ENCODE measurements around the gene DDT. TPM values are rescaled to one million over a fixed set of nuclear protein-coding genes. Genes with fewer than 3 reads are reported as not detected.

The DDT gene
- total and polyA plus RNA-seq, 10 of the 15 experiments (the other 5 are each of a cell fraction or from before 2014, with no cell fraction given) = 25.1 to 408 (median 202) TPM

DNA sequence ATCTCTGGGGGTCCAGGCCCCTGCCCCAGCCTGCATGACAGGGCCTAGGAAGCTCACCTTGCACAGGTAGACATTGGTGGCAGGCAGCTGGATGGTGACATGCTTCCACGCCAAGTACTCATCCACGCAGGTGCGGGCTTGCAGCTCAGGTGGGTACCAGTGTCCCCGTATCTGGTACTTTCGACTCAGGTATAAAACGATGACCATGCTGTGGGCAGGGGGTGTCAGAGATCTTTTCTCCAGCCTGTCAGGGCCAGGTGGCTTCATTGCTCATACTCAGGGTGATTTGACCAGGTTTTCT, 32.6 kb upstream of the DDT start (continued):
- TF ChIP-seq, protein P1, sequence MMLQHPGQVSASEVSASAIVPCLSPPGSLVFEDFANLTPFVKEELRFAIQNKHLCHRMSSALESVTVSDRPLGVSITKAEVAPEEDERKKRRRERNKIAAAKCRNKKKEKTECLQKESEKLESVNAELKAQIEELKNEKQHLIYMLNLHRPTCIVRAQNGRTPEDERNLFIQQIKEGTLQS (IDR thresholded peaks at IDR 0.05; ENCODE audit: borderline replicate concordance, extremely low read depth, low read depth, low read length) = no peak
- TF ChIP-seq, protein P2, sequence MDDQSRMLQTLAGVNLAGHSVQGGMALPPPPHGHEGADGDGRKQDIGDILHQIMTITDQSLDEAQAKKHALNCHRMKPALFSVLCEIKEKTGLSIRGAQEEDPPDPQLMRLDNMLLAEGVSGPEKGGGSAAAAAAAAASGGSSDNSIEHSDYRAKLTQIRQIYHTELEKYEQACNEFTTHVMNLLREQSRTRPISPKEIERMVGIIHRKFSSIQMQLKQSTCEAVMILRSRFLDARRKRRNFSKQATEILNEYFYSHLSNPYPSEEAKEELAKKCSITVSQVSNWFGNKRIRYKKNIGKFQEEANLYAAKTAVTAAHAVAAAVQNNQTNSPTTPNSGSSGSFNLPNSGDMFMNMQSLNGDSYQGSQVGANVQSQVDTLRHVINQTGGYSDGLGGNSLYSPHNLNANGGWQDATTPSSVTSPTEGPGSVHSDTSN (IDR thresholded peaks at IDR 0.05; ENCODE audit: insufficient replicate concordance, low read depth, low read length) = no peak
- TF ChIP-seq, protein P3, sequence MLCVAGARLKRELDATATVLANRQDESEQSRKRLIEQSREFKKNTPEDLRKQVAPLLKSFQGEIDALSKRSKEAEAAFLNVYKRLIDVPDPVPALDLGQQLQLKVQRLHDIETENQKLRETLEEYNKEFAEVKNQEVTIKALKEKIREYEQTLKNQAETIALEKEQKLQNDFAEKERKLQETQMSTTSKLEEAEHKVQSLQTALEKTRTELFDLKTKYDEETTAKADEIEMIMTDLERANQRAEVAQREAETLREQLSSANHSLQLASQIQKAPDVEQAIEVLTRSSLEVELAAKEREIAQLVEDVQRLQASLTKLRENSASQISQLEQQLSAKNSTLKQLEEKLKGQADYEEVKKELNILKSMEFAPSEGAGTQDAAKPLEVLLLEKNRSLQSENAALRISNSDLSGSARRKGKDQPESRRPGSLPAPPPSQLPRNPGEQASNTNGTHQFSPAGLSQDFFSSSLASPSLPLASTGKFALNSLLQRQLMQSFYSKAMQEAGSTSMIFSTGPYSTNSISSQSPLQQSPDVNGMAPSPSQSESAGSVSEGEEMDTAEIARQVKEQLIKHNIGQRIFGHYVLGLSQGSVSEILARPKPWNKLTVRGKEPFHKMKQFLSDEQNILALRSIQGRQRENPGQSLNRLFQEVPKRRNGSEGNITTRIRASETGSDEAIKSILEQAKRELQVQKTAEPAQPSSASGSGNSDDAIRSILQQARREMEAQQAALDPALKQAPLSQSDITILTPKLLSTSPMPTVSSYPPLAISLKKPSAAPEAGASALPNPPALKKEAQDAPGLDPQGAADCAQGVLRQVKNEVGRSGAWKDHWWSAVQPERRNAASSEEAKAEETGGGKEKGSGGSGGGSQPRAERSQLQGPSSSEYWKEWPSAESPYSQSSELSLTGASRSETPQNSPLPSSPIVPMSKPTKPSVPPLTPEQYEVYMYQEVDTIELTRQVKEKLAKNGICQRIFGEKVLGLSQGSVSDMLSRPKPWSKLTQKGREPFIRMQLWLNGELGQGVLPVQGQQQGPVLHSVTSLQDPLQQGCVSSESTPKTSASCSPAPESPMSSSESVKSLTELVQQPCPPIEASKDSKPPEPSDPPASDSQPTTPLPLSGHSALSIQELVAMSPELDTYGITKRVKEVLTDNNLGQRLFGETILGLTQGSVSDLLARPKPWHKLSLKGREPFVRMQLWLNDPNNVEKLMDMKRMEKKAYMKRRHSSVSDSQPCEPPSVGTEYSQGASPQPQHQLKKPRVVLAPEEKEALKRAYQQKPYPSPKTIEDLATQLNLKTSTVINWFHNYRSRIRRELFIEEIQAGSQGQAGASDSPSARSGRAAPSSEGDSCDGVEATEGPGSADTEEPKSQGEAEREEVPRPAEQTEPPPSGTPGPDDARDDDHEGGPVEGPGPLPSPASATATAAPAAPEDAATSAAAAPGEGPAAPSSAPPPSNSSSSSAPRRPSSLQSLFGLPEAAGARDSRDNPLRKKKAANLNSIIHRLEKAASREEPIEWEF (IDR thresholded peaks at IDR 0.05; ENCODE audit: insufficient replicate concordance, low read depth, low read length) = no peak
- TF ChIP-seq, protein P4, sequence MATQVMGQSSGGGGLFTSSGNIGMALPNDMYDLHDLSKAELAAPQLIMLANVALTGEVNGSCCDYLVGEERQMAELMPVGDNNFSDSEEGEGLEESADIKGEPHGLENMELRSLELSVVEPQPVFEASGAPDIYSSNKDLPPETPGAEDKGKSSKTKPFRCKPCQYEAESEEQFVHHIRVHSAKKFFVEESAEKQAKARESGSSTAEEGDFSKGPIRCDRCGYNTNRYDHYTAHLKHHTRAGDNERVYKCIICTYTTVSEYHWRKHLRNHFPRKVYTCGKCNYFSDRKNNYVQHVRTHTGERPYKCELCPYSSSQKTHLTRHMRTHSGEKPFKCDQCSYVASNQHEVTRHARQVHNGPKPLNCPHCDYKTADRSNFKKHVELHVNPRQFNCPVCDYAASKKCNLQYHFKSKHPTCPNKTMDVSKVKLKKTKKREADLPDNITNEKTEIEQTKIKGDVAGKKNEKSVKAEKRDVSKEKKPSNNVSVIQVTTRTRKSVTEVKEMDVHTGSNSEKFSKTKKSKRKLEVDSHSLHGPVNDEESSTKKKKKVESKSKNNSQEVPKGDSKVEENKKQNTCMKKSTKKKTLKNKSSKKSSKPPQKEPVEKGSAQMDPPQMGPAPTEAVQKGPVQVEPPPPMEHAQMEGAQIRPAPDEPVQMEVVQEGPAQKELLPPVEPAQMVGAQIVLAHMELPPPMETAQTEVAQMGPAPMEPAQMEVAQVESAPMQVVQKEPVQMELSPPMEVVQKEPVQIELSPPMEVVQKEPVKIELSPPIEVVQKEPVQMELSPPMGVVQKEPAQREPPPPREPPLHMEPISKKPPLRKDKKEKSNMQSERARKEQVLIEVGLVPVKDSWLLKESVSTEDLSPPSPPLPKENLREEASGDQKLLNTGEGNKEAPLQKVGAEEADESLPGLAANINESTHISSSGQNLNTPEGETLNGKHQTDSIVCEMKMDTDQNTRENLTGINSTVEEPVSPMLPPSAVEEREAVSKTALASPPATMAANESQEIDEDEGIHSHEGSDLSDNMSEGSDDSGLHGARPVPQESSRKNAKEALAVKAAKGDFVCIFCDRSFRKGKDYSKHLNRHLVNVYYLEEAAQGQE (IDR thresholded peaks at IDR 0.05; ENCODE audit: low read depth, low read length) = no peak
- TF ChIP-seq IRF4 (IDR thresholded peaks at IDR 0.05; ENCODE audit: low read depth, low read length) (no peak), NR2C2 (IDR thresholded peaks at IDR 0.05; ENCODE audit: borderline replicate concordance, control insufficient read depth, insufficient read length, low read depth) (no peak), MEF2B (IDR thresholded peaks at IDR 0.05; ENCODE audit: partially characterized antibody, poor library complexity, severe bottlenecking) (no peak)

Data from GM12878 (cell line).